GM21737 (cell line): ENCODE results near the gene SLC34A3.
"Not testable (repeated sequence)": the region's sequence is repeated elsewhere in the genome, so short reads cannot be mapped to it uniquely, and the experiment has no call there.

ENCODE experiments used
- ATAC-seq: cut with Tn5 transposase; IDR thresholded peaks from one replicate; pipeline ENCODE4 v1.9.1; 2021; ENCODE audit warnings: mild to moderate bottlenecking, moderate library complexity; ENCODE audit not compliant: unreplicated experiment

The SLC34A3 gene

DNA sequence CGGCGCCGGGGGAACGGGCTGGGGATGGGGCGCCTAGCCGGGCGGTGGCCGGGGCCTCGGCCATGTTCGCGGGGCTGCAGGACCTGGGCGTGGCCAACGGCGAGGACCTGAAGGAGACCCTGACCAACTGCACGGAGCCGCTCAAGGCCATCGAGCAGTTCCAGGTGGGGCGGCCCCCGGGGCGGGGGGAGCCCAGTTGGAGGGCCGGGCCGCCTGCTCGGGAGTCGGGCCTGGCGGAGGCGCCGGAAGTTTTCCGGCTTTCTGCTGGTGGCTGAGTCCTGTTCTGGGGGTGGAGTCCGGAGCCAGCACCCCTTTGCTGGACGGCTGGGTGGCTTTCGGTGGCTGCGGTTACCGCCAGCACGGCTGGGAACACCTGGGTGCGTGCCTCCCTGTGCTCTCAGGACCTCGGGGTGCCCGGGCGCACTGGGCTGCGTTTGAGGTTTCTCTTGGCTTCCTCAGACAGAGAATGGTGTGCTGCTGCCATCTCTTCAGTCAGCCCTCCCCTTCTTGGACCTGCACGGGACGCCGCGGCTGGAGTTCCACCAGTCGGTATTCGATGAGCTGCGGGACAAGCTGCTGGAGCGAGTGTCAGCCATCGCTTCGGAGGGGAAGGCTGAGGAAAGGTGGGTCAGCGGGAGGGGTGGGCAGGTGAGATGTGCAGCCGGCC lies 24.9 kb downstream of the SLC34A3 start:
- no peak for ATAC-seq

DNA sequence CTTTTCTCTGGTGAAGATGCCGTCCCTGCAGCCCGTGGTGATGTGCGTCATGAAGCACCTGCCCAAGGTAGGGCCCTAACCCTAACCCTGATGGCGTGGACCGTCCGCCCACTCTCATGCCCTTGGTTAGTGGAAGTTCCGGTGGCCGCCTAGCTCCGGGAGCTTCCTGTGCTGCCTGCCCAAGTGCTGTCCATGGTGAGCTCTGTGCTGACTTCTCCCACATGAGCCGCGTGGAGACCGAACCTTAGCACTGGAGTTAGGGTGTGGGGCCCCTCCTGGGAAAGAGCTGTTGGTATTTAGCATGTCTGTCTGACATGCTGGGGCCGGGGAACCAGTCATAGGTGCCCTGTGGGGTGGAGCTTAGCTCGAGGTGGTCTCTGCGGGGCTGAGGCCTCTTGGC lies 25.7 kb downstream of the SLC34A3 start:
- no peak for ATAC-seq

DNA sequence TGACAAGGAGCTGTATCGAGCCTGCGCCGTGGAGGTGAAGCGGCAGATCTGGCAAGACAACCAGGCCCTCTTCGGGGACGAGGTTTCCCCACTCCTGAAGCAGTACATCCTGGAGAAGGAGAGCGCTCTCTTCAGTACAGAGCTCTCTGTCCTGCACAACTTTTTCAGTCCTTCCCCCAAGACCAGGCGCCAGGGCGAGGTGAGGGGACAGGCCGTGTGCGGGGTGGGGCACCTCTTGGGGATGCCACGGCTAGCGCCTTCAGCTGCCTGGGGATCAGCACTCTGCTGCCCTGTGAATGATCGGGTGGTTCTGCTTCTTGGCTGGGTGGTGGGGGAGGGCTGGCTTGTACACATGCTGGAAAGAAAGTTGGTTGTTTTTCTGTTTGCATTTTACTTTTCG lies 26.2 kb downstream of the SLC34A3 start:
- no peak for ATAC-seq

DNA sequence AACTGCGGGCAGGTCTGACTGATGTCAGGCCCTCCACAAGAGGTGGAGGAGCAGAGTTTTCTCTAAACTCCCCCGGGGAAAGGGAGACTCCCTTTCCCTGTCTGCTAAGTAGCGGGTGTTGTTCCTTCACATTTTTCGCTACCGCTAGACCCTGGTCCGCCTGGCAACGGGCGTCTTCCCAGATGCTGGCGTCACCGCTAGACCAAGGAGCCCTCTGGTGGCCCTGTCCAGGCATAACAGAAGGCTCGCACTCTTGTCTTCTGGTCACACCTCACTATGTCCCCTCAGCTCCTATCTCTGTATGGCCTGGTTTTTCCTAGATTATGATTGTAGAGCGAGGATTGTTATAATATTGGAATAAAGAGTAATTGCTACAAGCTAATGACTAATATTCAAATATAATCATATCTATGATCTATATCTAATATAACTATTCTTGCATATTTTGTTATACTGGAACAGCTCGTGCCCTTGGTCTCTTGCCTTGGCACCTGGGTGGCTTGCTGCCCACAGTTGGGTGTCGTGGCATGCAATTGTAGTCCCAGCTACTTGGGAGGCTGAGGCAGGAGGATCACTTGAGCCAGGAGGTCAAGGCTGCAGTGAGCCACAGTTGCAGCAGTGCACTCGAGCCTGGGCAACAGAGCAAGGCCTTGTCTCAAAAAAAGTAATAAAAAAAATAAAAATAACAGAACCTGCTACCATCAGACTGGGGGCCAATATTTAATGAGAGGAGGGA lies 31.6 kb downstream of the SLC34A3 start:
- ATAC-seq: not testable (repeated sequence)

DNA sequence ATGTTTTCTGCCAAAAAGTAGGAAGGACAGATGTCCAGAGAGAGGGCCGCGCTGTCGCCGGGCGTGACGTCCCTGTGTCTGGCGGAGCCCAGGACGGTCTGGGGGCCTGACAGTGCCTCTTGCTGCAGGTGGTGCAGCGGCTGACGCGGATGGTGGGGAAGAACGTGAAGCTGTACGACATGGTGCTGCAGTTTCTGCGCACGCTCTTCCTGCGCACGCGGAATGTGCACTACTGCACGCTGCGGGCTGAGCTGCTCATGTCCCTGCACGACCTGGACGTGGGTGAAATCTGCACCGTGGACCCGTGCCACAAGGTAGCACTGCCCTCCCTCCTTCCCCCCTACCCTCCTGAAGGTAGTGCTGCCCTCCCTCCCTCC lies 32.2 kb downstream of the SLC34A3 start:
- no peak for ATAC-seq

DNA sequence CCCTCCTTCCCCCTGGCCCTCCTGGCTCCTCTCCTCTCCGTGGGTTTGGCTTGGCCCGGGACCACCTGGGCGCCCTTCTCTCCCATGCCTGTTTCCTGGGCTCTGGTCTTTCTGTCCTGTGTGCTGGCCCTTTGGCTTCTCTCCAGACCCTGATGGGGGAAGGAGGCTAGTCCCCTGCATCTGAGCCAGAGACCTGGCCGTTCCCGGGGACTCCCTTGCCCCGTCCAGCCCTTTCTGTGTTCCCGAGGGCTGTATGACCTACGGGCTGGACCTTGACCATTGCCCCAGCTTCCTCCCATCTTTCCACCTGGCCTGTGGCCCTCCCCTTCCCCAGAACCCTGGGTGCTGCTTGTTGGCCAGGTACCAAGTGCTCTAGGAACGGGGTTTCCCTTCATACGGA lies 32.8 kb downstream of the SLC34A3 start:
- no peak for ATAC-seq

DNA sequence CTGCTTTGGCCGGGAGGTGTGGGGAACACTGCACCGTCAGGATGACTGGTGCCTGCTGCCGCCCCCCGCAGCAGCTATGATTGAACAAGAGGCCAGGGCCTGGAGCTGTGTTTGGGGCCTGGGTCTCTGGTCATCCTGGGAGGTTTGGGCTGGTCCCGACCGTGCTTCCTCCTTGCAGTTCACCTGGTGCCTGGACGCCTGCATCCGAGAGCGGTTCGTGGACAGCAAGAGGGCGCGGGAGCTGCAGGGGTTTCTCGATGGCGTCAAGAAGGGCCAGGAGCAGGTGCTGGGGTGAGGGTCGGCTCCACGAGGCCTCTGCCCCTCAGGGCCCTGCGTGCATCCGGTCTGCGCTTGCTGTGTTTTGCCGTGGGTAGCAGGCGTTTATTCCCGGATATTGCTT lies 33.4 kb downstream of the SLC34A3 start:
- no peak for ATAC-seq

DNA sequence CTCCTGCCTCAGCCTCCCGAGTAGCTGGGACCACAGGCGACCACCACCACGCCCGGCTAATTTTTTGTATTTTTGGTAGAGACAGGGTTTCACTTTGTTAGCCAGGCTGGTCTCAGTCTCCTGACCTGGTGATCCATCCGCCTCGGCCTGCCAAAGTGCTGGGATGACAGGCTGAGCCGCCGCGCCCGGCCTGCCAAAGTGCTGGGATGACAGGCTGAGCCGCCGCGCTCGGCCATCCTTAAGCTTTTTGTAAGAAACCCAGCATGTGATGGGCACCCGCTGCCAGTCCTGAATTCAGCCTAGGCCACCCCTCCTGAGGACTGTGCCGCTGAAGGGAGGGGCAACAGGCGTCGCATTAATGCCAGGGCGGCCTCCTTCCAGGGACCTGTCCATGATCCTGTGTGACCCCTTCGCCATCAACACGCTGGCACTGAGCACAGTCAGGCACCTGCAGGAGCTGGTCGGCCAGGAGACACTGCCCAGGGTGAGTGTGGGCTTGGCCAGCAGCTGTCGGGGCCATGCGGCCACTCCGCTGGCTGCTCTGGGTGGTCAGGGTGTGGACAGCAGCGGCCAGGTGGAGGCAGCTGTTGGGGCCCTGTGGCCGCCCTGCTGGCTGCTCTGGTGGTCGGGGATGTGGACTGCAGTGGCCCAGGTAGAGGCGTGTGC lies 34.9 kb downstream of the SLC34A3 start:
- no peak for ATAC-seq

DNA sequence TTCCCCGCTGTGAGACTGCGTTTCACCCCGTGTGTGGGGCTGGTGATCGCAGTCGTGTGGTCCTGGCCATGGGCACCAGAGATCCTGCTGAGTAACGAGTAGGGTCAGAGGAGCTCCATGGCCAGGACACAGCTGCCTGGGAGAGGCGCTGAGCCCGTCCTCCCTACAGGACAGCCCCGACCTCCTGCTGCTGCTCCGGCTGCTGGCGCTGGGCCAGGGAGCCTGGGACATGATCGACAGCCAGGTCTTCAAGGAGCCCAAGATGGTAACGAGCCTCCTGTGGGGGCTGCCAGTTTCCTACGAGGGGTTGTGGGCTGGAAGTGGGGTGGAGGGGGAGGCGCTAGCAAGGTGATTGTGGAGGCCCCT lies 35.4 kb downstream of the SLC34A3 start:
- no peak for ATAC-seq

DNA sequence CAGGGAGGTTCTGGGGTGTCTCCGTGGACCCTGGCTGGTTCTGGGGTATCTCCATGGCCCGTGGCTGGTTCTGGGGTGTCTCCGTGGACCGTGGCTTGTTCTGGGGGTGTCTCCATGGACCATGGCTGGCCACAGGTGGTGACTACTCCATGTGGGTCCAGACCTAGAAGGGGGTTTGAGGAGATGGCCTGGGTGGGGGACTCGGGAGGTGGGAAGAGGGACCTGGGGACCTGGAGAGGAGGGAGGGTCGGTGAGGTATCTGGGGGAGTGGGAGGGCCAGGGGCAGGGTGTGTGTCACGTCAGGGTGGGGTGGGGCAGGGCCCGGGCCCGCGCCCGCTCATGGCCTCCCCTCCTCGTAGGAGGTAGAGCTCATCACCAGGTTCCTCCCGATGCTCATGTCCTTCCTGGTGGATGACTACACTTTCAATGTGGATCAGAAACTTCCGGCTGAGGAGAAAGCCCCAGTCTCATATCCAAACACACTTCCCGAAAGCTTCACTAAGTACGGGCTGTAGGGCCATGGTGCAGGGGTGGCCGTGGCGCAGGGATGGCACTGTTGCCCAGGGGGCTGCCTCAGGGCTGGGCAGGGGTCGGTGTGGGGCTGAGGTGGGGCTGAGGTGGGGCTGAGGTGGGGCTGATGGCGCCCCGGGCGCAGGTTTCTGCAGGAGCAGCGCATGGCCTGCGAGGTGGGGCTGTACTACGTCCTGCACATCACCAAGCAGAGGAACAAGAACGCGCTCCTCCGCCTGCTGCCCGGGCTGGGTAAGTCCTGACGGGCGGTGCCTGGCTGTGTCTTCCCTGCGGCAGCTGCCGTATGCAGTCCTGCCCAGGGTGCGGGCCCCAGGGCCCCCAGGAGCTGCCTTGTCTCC lies 36.1 kb downstream of the SLC34A3 start:
- ATAC-seq: no peak

DNA sequence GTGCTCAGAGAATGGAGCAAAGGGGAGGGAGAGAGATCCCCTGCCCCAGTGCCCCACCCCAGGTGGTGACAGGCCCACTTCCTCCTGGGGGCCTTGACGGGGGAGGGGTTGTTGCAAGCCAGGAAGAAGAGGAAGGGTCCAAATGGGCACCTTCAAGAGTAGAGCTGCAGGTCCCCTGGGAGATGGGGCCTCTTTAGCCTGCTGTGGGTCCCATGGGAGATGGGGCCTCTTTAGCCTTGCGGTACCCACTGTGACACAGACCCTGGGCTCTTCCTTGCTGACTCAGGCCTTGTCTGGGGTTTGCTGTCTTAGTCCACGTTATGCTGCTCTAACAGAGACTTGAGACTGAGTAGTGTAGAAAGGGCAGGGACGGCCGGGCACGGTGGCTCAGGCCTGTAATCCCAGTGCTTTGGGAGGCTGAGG lies 37.2 kb downstream of the SLC34A3 start:
- ATAC-seq: no peak

DNA sequence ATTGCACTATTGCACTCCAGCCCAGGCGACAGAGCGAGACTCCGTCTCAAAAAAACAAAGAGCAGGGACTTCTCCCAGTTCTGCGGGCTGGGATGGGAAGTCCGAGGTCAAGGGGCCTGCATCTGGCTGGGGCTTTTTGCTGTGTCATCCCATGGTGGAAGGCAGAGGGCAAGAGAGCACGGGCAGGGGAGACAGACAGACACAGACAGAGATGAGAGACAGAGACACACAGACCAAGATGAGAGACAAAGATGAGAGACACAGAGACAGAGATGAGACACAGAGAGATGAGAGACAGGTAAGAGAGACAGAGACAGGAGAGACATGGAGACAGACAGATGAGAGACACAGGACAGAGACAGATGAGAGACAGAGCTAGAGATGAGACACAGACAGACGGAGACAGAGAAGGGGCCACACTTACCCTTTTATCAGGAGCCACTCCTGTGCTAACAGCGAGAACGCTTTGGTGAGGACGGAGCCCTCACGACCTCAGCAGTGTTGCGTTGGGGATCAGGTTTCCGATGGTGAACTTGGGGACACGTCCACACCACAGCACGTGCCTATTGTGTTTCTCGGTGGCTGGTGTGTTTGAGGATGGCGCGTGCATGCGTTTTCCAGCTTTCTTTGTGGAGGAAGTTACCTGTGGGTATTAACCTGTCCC lies 38.0 kb downstream of the SLC34A3 start:
- no peak for ATAC-seq

DNA sequence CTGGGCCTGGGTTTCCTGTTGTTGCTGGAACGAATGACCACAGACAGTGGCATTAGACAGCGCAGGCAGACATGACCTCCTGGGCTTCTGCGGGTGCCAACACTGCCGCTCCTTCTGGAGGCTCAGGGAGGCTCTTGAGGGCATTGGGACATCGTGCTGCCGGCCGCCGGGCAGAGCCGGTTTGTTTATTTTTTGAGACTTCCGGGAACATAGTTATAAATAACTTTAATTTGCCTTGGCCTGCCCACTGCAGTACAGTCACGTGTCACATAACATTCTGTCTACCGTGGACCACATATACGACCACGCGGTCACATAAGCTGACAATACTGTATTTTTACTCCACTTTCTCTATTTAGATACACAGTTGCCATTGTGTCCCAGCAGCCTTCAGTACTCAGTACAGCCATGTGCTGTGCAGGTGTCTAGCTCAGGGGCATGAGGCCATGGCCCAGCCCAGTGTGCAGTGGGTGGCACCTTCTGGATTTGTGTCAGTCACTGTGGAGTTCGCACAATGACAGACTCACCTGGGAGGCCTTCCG lies 38.6 kb downstream of the SLC34A3 start:
- ATAC-seq: no peak

DNA sequence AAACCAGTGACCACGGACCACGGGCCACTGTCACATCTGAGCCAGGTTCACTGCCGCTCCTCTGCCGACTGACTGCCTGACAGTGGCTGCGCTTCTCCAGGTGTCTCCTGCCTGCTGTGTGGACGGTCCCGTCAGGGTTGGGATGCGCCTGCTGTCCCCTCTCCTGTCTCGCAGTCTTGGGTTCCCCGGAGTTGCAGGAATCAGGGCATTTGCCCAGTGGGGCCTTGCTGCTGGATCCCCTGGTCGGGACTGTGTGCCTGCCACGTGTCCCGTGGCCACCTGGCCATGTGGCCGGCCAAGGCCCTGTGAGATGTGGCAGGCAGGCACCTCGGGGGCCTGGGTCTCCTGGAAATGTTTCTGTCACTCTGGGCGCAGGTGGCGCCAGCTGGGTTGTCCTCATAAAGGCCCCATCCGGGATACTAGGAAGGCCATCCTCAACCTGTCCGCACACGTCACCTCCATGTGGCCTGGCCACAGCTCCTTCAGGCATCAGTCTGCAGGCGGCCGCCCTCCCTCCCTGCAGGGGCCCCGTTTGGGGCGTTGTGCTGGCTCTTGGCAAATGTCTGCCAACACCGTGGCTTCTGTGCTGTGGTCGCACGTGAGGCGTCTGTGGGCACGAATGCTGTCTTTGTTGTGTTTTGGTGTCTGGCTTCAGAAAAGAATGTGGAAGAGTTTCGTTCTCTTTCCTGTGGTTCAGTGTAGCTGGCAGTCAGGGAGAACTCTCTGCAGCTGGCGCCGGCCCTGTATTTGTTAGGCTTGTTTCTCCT lies 40.4 kb downstream of the SLC34A3 start:
- ATAC-seq: no peak

DNA sequence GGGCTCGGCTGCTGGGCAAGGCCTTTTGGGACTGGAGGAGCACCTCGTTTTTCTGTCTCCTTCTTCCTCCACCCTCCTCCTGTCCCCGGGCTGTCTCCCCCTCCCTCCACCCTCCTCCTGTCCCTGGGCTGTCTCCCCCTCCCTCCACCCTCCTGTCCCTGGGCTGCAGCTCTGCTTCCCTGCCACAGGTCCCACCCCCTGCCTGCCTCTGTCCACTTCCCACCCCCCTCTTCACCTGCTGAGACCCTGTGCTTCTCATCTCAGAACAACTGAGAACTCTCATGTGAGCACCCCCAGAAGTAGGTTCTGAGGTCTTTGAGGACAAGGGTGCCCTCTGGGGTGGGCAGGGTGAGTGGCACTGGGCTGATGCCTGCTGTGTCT lies 41.0 kb downstream of the SLC34A3 start:
- no peak for ATAC-seq

DNA sequence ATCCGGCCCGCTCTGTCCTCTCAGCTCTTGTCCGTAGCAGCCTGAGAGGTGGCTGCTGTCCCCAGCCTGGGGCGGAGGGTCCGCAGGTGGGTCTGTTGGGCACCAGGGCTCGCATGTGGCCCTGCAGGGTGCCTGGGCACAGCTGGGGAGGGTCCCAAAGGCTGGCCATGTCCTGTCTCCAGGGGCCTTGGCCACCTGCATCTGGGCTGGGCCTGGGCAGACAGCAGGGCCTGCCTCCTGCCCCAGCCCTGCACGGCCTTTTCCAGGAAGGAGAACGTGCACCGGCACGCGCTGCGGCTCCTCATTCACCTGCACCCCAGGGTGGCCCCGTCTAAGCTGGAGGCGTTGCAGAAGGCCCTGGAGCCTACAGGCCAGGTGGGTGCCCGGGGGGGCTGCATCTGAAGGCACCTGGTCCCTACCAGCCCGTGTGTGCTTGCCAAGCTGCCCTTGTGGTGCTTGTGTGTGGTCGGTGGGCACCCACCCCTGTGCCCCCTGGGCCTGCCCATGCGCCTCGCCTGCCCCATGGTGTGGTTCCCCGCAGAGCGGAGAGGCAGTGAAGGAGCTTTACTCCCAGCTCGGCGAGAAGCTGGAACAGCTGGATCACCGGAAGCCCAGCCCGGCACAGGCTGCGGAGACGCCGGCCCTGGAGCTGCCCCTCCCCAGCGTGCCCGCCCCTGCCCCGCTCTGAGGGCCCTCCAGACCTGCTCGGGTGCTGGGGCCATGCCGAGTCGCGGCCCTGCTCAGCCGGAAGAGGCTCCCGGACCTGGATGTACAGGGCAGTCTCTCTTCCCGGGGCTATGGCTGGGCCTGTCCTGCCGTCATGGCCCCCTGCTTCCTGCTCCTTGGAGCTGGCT lies 41.8 kb downstream of the SLC34A3 start:
- ATAC-seq: no peak

DNA sequence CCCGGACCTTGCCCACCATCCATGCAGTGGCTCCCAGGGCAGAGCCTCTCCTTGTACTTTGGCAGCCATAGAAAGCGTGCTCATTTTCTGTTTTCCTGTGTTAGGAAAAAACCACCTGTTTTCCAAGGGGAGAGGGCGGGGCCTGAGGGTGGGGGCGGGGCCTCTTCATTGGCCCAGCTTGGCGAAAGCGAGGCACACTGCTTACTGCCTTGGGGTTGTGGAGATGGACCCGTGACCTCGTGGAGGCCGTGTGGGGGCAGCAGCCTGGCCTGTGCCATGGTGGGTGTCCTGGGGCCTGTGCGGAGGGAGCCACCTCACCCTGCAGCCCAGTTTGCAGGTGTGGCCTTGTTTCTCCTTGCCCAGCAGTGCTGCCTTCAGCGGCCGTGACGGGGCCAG lies 42.4 kb downstream of the SLC34A3 start:
- no peak for ATAC-seq

DNA sequence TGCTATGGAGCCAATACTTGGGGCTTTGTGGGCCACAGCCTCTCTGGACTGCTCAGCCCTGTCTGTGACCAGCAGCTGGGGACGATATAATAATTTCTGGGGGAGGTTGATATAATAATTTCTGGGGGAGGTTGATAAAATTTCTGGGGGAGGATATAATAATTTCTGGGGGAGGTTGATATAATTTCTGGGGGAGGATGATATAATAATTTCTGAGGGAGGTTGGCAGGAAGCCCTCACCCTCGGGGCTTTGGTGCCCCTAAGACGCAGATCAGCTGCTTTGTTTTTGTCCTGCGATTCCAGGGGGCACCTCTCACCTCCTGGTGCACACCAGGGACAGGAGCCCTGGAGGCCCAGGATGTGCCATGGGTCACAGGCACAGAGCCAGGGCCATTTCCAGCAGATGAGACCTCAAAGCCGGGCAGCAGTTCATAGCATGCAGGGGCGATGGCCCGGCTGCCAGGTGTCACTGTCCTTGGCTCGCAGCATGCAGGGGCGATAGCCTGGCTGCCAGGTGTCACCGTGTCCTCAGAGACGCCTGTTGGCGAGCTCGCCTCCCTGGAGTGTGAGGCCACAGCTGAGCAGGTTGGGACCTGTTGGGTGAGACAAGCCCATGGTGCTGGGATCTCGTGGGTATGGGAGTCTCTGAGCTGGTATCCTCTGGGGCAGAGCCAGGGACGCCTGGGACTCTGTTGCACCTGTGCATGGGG lies 43.1 kb downstream of the SLC34A3 start:
- ATAC-seq: no peak
